ENCODE measurements around the gene ADGRL3. TPM values are rescaled to one million over a fixed set of nuclear protein-coding genes. Genes with fewer than 3 reads are reported as not detected.

ADGRL3 gene
- total and polyA plus RNA-seq, 2 donors (not counting 1 experiment from before 2014, with no cell fraction given), result not detected

- Mint-ChIP-seq H3K9me3 (ENCODE audit: insufficient read depth) (peaks cover 3% of the 10 kb centered on the region), H3K4me3 (no peak overlapping the region), H3K27ac (no peak overlapping the region), H3K27me3 (no peaks in the 10 kb centered on the region), H3K4me1 (no peaks in the 10 kb centered on the region)
- Histone ChIP-seq H3K9ac (ENCODE audit: low read length) (no peak overlapping the region), H2AFZ (ENCODE audit: insufficient read depth, low read depth, low read length, poor library complexity, severe bottlenecking) (no peak overlapping the region), H3K4me2 (replicated peaks; ENCODE audit: low read depth, low read length, poor library complexity, severe bottlenecking) (no peak overlapping the region), H3K4me3 (ENCODE audit: control extremely low read depth in 1 of 5, extremely low read depth in 1 of 5, insufficient read depth in 1 of 5, low read depth in 2 of 5, low read length in 4 of 5) (no peak overlapping the region), H3K27me3 (replicated peaks in 1 of 4; ENCODE audit: control extremely low read depth in 1 of 4, control insufficient read depth in 3 of 4, insufficient read depth in 4 of 4, low read length in 3 of 4) (no peaks in the 10 kb centered on the region), H3K36me3 (replicated peaks in 1 of 2; ENCODE audit: control extremely low read depth in 1 of 2, control insufficient read depth in 1 of 2, extremely low read depth in 1 of 2, insufficient read depth in 2 of 2, low read length in 1 of 2) (no peaks in the 10 kb centered on the region), H3K9me3 (ENCODE audit: control extremely low read depth in 1 of 3, control insufficient read depth in 2 of 3, insufficient read depth in 1 of 3, low read length in 2 of 3) (peaks cover 0 to under 1% (median 0%) of the 10 kb centered on the region in 3 donors), H3K27ac (ENCODE audit: low read length in 2 of 2) (no peak overlapping the region), H3K79me2 (ENCODE audit: control insufficient read depth, insufficient read depth, low read length) (no peaks in the 10 kb centered on the region), H4K20me1 (ENCODE audit: control insufficient read depth, insufficient read depth, low read length, poor library complexity, severe bottlenecking) (no peaks in the 10 kb centered on the region), H3K4me1 (ENCODE audit: control insufficient read depth in 2 of 2, insufficient read depth in 2 of 2, low read length in 2 of 2) (no peaks in the 10 kb centered on the region)
- ATAC-seq (ENCODE audit: low read depth), result no peak
- ChIA-PET CTCF (no interaction called here), POLR2A (no interaction called here)
- WGBS (ENCODE audit: insufficient coverage), result no CpG with 5 or more reads among the region's 1 CpG
- TF ChIP-seq EZH2 (IDR thresholded peaks at IDR 0.05; ENCODE audit: borderline replicate concordance, insufficient read depth, low read depth, low read length, poor library complexity, severe bottlenecking) (no peak), CTCF (IDR thresholded peaks at IDR 0.05) (no peak)
- no peak for DNase-seq
- intact Hi-C loops (cut with micrococcal nuclease), result no loop called here
Observed at GRCh38 chr4:61770456-61770855, 570.3 kb downstream of the ADGRL3 start.

DNA sequence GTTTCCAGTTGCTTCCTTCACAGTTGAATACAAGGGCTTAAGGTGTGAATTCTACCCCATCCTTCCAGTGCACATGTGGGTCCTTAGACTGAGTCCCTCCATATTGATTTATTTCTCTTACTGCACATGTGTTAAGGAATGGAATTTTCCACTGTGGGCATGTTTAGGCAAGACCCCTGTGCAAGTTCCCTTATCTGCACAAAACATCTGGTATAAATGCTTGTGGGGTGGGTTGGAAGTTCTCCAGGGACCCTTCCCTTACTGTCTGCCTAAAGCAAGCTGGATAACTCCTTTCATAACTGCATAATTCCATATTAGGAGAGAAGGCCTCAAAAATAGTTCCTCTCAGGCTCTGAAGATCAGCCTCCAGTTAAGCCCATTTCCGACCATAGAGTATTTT, 570.9 kb downstream of the ADGRL3 start:
- peaks cover 2% of the 10 kb centered on the region for H3K9me3 Mint-ChIP-seq (ENCODE audit: insufficient read depth)
- TF ChIP-seq EZH2 (IDR thresholded peaks at IDR 0.05; ENCODE audit: borderline replicate concordance, insufficient read depth, low read depth, low read length, poor library complexity, severe bottlenecking) (no peak), CTCF (IDR thresholded peaks at IDR 0.05) (no peak)

More for the DNA sequence above, 570.9 kb downstream of the ADGRL3 start:
- Mint-ChIP-seq H3K27ac (no peak overlapping the region), H3K4me3 (no peak overlapping the region), H3K4me1 (no peaks in the 10 kb centered on the region), H3K27me3 (no peaks in the 10 kb centered on the region)
- no CpG with 5 or more reads among the region's 1 CpG for WGBS (ENCODE audit: insufficient coverage)
- H3K27me3 ChIP-seq (replicated peaks in 1 of 4; ENCODE audit: control extremely low read depth in 1 of 4, control insufficient read depth in 3 of 4, insufficient read depth in 4 of 4, low read length in 3 of 4), result no peaks in the 10 kb centered on the region
- ChIA-PET CTCF (no interaction called here), POLR2A (no interaction called here)
- DNase-seq (no peak), ATAC-seq (ENCODE audit: low read depth) (no peak)
- no peak overlapping the region for H2AFZ ChIP-seq (ENCODE audit: insufficient read depth, low read depth, low read length, poor library complexity, severe bottlenecking)
- H3K27ac ChIP-seq (ENCODE audit: low read length in 2 of 2), result no peak overlapping the region
- no peak overlapping the region for H3K4me2 ChIP-seq (replicated peaks; ENCODE audit: low read depth, low read length, poor library complexity, severe bottlenecking)
- no peaks in the 10 kb centered on the region for H3K4me1 ChIP-seq (ENCODE audit: control insufficient read depth in 2 of 2, insufficient read depth in 2 of 2, low read length in 2 of 2)
- intact Hi-C loops (cut with micrococcal nuclease), result no loop called here
- H3K36me3 ChIP-seq (replicated peaks in 1 of 2; ENCODE audit: control extremely low read depth in 1 of 2, control insufficient read depth in 1 of 2, extremely low read depth in 1 of 2, insufficient read depth in 2 of 2, low read length in 1 of 2), result no peaks in the 10 kb centered on the region
- peaks cover 0 to 3% (median 0%) of the 10 kb centered on the region in 3 donors for H3K9me3 ChIP-seq (ENCODE audit: control extremely low read depth in 1 of 3, control insufficient read depth in 2 of 3, insufficient read depth in 1 of 3, low read length in 2 of 3)
- no peaks in the 10 kb centered on the region for H3K79me2 ChIP-seq (ENCODE audit: control insufficient read depth, insufficient read depth, low read length)
- no peak overlapping the region for H3K9ac ChIP-seq (ENCODE audit: low read length)
- H3K4me3 ChIP-seq (ENCODE audit: control extremely low read depth in 1 of 5, extremely low read depth in 1 of 5, insufficient read depth in 1 of 5, low read depth in 2 of 5, low read length in 4 of 5), result no peak overlapping the region
- no peaks in the 10 kb centered on the region for H4K20me1 ChIP-seq (ENCODE audit: control insufficient read depth, insufficient read depth, low read length, poor library complexity, severe bottlenecking)

All from B cell (primary cell).